OCI-M2 (cell line): ENCODE results near the gene RALY.

Source experiments
- DNase-seq: peaks from one replicate; lab custom pipeline; 2025; ENCODE audit not compliant: unreplicated experiment; lab: John Stamatoyannopoulos, UW

Gene RALY

DNA sequence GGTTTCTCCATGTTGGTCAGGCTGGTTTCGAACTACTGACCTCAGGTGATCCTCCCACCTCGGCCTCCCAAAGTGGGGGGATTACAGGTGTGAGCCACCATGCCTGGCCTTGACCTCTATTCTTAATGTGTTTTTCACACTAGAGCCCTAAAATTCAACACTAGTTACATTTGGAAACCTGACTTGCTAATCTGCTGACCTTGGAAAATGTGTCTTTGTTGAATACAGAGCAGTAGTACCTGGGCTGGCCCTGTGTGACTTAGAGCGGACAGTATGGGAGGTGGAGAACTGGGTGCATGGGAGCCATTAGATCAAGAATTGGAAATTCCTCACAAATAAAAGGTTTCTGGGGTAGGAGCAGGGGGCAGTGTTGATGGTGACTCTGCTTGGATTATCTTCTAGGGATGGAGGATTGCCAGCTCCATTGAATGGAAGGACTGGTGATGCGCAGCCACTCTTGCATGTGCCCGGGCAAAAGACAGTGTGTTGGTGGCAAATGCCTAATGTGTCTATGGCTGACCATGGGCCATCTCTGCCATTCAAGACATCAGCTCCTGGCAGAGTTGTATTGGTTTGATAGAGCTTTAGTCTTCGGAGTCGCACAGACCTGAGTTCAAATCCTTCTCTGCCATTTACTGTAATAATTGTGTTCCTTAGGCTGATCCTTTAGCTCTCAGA lies 53.4 kb downstream of the RALY start:
- DNase-seq: no peak

DNA sequence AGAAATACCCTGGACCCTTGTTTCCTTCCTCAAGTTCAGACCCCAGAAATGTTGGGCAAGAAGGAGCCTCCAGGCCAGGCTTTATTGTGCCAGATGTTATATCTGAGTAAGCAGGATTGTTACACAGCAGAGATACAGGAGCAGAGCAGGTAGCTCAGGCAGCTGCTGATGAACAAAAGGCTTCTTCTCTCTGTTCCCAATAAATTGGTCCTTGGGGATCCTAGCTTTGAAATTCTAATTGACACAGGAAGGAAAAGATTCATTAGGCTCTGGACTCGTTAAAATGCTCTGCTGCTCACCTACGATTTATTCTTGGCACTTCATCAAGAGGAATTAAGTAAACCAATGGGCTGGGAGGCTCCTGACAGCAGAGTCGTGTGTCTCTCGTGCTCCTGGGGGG lies 54.2 kb downstream of the RALY start:
- no peak for DNase-seq

DNA sequence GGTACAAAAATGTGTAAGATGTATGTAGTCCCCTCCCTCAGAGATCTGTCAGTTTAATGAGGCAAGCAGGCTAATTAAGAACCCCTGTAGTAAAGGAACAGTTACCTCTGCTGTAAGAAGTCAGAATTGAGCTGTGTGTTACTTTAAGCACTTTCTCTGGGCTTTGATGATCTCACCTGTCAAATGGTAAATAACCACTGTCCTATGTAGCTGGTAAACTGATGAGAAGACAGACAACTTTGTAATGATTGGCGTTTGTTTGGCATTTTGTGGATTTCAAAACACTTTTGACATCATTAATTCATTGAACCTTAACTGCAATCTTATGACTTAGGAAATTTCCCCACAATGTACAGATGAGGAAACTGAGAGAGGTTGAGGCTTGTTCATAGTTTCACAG lies 55.7 kb downstream of the RALY start:
- no peak for DNase-seq

DNA sequence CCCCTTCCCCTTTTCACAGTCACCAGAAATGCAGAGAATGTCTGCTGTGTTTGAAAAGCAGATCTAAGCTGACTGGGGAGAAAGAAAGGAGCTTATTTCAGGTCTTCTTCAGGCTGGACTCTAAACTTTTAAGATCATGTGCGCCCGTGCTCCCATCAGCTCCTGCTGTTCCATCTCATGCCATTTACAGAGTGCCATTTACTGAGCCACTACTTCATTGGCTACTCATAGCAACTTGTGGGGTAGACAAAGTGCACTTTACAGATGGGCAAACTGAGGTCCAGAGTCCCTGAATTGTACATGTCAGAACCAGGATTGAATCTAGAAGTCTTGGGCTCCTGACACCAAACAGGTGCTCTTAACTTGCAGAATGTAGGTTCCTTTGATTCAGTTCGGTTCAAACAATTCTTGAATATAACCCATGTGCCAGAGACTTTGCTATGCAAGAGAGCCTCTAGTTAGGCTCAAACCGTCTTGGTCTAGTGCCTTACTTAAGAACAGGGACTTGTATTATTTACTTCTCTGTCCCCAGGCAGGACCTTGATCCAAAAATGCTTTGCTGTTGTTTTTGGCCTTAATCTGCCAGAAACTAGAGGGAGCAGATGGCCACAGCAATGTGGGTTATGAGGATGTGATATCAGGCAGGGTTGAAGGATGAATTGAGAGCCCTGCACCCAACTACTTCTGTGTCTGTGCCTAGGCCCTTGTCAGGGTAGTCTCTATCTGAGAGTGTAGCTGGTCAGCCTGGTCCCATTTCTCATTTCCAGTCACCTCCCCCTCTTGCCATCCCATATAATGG lies 56.4 kb downstream of the RALY start:
- DNase-seq: no peak

DNA sequence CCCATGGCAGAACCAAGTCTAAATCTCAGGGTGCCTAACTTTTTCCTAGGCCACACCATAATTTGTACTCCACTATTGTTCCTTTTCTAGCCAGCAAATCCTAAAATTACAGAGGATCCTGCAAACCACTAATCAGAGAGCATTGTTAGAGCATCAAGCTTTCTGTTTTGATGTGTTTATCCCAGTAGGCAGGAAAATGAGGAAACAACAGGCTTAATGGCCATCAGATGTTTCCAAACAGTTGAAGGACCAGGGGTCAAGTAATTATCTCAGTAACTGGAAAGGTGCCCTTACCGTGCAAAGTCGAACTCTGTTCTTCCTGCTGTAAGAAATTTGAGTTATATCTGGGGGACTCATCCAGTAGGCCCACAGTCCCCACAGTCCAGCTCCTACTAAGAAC lies 58.7 kb downstream of the RALY start:
- DNase-seq: no peak

DNA sequence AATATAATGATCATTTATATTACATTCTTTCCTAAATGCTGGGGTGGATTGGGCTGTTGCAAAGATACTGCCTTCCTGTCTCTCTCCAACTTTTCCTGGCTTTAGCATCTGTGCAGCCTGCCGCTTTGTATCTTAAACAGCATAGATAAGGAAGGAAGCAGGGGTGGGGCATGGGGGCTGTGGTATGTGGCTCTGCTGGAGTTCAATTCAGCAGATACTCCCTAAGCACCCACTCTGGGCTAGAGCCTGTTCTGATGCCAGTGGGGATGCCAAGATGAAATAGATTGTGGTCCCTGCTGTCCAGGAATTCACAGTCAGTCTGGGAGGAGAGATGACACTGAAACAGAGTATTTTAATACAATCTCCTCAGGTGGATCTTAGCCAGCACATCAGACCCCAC lies 61.6 kb downstream of the RALY start:
- no peak for DNase-seq

DNA sequence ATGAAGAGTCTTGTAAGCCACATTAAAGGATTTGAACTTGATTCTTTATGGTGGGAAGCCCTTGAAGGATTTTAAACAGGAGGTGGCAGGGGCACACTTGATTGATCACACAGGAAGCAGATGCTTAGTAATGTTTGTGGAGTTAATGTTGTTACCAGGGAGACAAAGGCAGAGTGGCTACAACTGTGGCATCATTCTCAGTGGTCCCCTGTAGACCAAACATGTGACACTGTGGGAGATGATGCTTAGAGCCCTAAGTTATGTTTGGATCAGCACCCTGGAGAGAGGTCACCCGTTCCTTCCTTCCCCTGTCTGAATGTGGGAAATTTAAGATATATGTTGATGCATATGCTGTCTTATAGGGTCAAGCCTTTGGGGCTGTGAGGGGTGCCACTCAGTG lies 65.1 kb downstream of the RALY start:
- no peak for DNase-seq

DNA sequence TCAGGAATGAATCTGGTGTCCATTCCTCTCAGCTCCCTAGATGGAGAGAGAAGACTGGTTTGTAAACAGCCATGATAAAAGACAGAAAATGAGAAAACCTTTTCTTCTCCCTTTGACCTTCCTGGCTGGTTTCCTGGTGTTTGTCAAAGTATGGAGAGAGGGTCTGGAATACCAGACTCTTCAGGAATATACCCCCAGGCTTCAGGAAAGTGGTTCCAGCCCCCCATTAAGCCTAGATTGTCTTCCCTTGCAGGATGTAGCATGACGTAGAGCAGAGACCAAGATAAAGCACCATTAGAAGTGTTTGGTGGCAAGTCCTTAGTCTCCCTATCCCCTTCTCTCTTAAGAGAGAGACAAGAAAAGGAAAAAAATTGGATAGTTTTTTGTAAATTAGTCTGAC lies 67.3 kb downstream of the RALY start:
- DNase-seq: no peak

DNA sequence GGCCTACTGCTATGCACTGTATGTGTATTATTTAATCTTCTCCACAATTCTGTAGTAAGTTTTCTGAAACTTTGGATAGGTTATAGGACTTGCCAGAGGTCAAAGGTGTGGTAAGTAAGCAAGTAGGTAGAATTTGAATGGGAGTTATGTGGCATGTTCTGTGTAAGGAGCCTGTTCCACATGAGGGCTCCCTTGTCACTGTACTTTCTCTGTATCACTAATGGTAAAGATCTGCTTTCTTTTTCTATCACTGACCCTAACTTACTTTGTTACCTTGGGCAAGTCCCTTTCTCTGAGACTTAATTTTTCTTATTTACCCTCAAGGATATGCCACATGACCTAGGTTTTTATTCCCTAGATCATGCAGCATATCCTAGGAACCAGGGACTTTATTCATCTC lies 68.0 kb downstream of the RALY start:
- DNase-seq: no peak

DNA sequence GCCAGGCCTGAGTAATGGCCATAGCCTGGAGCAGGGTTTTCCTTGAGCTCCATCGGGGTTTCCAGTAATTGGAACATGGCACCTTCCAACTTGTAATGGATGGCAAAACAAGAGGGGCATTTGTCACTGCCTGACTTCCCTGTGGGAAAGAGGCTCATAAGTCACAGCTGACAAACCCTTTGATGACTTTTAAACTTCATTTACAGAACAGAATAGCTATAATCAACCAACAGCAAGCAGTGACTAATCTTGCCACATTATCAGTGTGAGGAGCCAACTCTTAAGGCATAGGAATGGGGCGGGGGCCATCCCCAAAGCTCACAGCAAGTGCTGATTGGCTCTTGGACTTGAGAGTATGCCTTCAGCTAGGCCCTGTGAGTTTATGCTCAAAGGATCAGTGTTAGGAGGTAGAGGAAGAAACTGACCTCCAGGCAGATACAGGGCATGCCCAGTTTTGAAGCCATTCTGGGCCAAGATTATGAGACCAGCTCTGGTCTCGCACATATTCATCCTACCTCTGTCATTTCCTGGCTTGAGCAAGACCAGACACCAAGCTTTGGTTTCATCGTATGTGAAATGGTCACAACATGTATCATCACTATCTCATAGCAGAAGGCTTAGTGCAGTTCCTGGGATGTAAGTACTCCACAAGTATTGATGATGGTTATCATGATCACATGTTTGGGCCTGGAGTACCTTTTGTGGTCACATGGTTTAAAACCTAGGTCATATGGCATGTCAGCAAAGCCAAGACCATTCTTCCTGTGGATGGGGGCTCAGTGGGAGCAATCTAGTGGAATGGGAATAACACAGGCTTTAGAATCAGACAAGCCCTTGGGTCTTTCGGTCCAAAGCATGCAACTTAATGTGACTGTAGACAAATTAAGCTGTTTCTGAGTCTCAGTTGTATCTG lies 69.1 kb downstream of the RALY start:
- DNase-seq: no peak

DNA sequence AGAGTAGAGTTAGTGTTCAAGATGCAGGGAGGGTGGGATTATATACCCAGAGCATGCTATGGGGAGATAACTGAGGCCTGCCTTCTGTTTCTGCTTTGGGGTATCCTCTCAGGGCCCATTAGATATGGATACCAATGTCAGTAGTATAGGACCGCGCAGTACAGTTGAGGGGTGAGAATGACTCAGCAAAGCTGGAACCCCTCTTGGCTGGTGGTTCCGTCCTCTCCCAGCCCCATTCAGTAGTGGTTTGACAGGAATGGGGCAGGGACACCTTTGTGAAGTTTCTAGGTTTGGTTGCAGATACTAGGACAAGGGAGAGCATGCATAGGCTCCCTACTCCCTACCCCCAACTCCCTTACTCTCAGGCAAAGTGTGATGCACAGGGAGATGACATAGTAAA lies 70.6 kb downstream of the RALY start:
- no peak for DNase-seq

DNA sequence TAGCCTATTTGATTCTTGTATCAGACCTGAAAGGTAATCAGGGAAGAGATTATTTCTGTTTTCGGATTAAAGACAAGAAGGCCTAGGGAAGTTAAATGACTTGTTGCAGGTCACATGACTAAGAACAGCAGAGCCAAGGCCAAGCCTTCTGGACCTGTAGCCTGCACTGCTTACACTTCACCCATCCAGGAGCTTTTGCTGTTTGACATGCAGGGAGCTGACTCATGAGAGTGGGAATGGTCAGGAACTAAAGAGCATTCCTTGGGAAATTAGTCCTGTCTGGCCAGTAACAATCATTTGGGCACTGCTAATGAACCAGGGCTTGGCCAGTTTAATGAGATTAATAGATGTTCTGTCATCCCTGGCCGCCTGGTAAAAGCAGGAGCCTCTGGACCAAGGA lies 71.5 kb downstream of the RALY start:
- DNase-seq: no peak

DNA sequence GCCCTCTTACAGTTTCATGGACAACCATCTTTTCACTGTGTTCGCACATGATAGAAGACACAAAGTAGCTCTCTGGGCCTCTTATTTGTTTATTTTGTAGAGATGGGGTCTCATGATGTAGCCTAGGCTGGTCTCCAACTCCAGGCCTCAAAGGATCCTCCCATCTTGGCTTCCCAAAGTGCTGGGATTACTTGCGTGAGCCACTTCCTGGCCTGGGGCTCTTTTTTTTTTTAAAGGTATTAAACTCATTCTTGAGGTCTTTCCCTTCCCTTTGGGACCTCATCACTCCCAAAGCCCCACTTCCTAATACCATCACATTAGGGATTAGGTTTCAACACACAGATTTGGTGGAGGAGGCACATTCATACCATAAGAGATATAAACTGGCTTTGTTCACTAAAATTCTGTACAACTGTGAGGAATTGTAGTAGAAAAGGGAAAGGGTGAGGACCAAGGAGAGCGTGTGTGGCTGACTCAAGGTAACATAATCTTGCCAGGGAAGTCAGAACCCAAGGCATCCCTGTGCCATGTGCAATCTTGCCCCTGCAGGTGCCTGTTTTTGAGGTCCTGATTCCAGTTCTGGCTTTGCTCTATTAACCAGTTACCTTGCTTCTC lies 72.9 kb downstream of the RALY start:
- DNase-seq: no peak

DNA sequence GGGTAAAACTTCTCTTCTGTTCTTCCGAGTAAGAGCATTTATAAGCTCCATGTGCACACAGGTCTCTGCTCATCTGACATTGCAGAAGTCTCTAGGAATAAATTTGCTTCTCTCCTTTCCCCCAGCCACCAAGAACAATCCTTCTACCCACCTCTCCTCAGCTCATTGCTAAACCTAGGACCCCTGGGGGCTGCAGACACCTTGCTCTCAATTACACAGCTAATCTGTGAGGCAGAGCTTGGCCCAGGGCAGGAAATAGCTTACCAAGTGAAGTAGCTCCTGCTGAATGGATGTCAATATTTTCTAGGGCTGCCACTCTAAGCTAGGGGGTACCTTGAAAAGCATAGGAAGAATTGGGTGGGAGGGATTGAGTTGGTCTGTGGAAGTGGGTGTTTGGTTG lies 74.3 kb downstream of the RALY start:
- no peak for DNase-seq

DNA sequence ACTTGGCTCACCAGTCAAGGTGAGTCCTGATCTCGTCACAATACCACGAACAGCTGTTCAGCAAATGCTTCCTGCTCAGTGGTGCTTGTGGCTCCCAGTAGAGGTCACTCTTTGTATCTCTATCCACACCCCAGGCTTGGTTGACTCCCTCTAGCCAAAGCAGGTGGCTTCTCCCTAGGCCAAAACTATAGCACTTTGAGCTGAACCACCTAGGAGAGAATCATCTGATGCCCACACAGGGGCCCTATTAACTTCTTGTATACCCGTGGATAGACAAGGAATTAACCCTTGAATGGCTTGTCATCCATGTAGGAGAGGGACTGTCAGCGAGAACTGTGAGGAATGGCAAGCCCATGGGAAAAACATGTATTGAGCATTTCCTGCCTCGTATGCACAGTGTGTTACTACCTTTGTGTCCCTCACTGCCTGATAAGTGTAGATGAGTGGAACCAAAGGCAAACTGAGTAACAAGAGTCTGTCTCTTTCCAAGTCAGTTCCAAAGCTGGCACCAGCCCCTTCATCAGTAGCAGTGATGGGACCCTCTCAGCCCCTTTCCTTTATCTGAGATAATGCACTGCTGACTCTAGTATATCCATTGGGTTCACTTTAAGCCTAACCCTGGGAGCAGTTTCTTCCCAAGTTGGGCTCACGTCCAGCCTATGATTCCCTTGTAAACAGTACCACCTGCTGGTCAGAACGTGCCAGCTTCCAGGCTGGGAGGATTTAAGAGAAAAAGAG lies 75.8 kb downstream of the RALY start:
- DNase-seq: no peak

DNA sequence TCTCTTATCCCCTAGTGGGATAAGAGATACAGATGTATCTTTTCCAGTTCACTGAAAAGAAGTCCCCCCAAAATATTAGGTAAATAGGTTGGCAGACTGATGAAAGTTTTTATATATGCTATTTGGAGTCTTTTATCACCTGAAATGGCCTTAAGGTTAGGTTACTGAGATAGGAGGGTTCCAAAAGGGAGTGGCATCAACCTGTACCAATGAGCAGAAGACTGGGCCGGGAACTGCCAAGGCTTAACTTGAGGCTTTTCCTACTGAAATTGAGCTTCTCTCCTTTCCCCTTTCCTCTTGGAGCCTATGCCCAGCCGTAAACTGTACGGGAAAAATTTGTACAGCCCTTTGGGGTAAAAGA lies 76.3 kb downstream of the RALY start:
- DNase-seq: no peak

DNA sequence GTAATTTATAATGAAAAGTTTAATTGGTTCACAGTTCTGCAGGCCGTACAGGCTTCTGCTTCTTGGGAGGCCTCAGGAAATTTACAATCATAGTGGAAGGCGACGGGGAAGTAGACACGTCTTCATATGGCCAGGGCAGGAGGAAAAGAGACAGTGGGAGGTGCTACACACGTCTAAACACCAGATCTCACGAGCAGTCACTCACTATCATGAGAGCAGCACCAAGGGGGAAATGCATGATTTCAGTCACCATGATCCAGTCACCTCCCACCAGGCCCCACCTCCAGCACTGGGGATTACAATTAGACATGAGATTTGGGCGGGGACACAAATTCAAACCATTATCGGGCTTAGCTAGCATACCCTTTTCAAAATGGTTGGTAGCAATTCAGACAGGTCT lies 77.1 kb downstream of the RALY start:
- no peak for DNase-seq

DNA sequence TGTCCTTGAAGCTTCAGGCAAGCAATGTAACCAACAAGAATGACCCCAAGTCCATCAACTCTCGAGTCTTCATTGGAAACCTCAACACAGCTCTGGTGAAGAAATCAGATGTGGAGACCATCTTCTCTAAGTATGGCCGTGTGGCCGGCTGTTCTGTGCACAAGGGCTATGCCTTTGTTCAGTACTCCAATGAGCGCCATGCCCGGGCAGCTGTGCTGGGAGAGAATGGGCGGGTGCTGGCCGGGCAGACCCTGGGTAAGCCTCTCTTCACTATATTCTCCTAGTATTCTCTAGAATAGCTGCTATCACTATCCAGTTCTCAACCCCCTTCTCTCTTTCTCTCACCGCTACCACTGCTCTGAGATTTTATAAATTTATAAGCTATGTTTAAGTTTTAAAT lies 78.4 kb downstream of the RALY start:
- no peak for DNase-seq

DNA sequence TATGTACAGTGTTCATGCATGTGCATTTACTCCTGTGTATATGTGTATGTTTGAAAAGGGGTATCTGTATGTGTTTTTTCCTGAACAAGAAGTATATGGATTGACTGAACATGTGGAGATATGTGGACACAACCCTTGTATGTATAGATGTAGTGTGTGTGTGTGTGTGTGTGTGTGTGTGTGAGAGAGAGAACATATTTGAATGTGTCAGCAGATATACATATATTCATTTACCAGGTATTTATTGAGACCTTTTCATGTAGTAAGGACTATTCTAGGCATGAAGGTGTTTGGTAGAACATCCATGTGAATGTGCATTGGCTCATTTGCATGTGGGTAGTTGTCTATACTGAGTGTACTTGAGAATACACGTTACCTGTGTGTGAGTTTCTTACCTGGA lies 79.1 kb downstream of the RALY start:
- DNase-seq: no peak

DNA sequence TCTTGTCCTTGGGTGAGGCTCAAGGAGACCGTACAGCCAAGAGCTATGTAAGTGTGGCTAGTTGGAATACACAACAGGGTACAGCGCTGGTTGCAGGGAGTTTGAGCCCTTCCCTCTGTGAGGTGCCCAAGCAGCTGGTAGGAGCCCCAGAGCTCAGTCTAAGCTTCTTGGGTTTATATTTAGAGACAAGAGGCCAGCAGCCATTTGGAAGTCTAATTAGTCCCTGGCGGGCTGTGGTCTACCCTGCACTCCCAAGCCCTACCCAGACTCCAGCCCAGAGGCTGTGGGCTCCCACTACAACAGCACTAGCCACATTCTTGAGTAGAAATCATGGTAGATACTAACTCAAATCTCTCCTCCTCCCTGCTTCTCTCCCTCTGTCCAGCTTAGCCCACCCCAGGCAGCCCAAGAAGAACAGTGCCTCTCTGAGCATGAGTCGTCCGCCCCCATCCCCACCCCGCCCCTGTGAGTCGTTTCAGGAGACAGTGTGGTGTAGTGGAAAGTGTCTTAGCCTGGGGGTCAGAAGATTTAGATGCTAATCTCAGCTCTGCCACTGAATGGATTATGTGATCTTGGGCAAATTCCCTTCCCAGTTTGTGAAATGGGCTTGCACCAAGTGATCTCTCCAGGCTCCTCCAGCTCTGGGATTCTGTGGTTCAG lies 80.5 kb downstream of the RALY start:
- no peak for DNase-seq
